K562 (cell line): Measurements from ENCODE around the gene FMC1. TPM values are rescaled to one million over a fixed set of nuclear protein-coding genes. Genes with fewer than 3 reads are reported as not detected.

Experiments used
- ATAC-seq: fragments of 200-7000 bp; cut with Tn5 transposase; 3 replicates; pipeline ENCODE4 v1.9.1; 2020; ENCODE audit warnings: moderate library complexity
- BruUV-seq: library from RNA; stranded (reverse); fragments of 400-500 nt; replicated peaks from 2 replicates; lab custom pipeline; 2021; lab: Mats Ljungman, UMichigan
- CTCF ChIA-PET: fragments of 300-600 bp; formaldehyde crosslinking; extraction: SDS; loops from one replicate; lab custom pipeline; 2021; ENCODE audit warnings: low intra/inter-chr PET ratio; lab: Yijun Ruan, JAX
- POLR2A ChIA-PET: fragments of 300-600, 350-650 bp; sonication (Branson Sonifier 250); formaldehyde crosslinking; extraction: SDS; loops from one replicate; lab custom pipeline; 2021; ENCODE audit warnings: antibody characterized with exemption, inconsistent platforms; lab: Yijun Ruan, JAX
- DNase-seq, 4 experiments: peaks; one replicate each; pipeline versions ENCODE4 v3.0.0 to v3.0.0-alpha.2; 2011 to 2018; ENCODE audit warnings: low spot score in 3 of 4, mixed read lengths in 3 of 4; ENCODE audit errors: extremely low read depth in 1 of 4
- FAIRE-seq: peaks from 2 replicates; lab custom pipeline; 2011; peaks lifted over from hg19 to GRCh38; lab: Jason Lieb, UNC
- H2AFZ ChIP-seq: 2 replicates; pipeline ENCODE4 v1.6.0; 2011; ENCODE audit warnings: low read depth, low read length, control low read depth, inconsistent platforms
- H3K27ac ChIP-seq: fragments of 200-600 bp; 3 replicates; pipeline ENCODE4 v1.8.0; 2011; ENCODE audit warnings: low read depth, mild to moderate bottlenecking, control low read depth, inconsistent platforms, low read length, moderate library complexity, mixed read lengths; ENCODE audit errors: extremely low read depth
- H3K27me3 ChIP-seq, 2 experiments: fragments of 300-600 bp in 1 of 2; 2 replicates in 1 of 2; 3 replicates in 1 of 2; pipeline versions ENCODE4 v1.6.0 to v1.8.0; 2011; ENCODE audit warnings: inconsistent platforms in 2 of 2, low read length in 2 of 2, mild to moderate bottlenecking in 1 of 2, mixed read lengths in 1 of 2, moderate library complexity in 1 of 2; ENCODE audit not compliant: control insufficient read depth in 2 of 2, insufficient read depth in 2 of 2
- H3K36me3 ChIP-seq: fragments of 300-600 bp; 3 replicates; pipeline ENCODE4 v1.8.0; 2011; ENCODE audit warnings: mild to moderate bottlenecking, low read length, inconsistent platforms; ENCODE audit not compliant: control insufficient read depth, insufficient read depth
- H3K4me1 ChIP-seq, 2 experiments: fragments of 200-600 bp in 1 of 2; replicated peaks in 1 of 2; 2 replicates in 1 of 2; 3 replicates in 1 of 2; pipeline versions ENCODE4 v1.5.1 to v1.8.0; 2011; ENCODE audit warnings: inconsistent platforms in 2 of 2, low read length in 2 of 2, mild to moderate bottlenecking in 1 of 2, mixed read lengths in 1 of 2, moderate library complexity in 1 of 2; ENCODE audit not compliant: control insufficient read depth in 2 of 2, insufficient read depth in 2 of 2
- H3K4me2 ChIP-seq: 2 replicates; pipeline ENCODE4 v1.6.1; 2011; ENCODE audit warnings: low read length, control low read depth, inconsistent platforms, mixed read lengths; ENCODE audit not compliant: insufficient read depth
- H3K4me3 ChIP-seq: fragments of 200-600 bp; sonication (generic), shearing (Covaris generic); 2 replicates; pipeline ENCODE4 v1.5.1; 2016; ENCODE audit warnings: control low read depth, inconsistent platforms
- H3K79me2 ChIP-seq: fragments of 200-600 bp; 3 replicates; pipeline ENCODE4 v1.8.0; 2011; ENCODE audit warnings: low read length, inconsistent platforms; ENCODE audit not compliant: control insufficient read depth, insufficient read depth
- H3K9ac ChIP-seq, 2 experiments: 2 replicates each; pipeline versions ENCODE4 v1.6.0 to v1.6.1; 2011; ENCODE audit warnings: low read depth in 2 of 2, low read length in 2 of 2, control low read depth in 1 of 2, inconsistent platforms in 1 of 2, mild to moderate bottlenecking in 1 of 2, mixed read lengths in 1 of 2; ENCODE audit not compliant: insufficient read depth in 1 of 2
- H3K9me1 ChIP-seq: one replicate; pipeline ENCODE4 v1.6.0; 2011; ENCODE audit warnings: inconsistent platforms, mild to moderate bottlenecking, low read length, moderate library complexity; ENCODE audit not compliant: control insufficient read depth, insufficient read depth
- H3K9me3 ChIP-seq: replicated peaks from 2 replicates; pipeline ENCODE4 v1.5.1; 2011; ENCODE audit warnings: low read depth, low read length, inconsistent platforms; ENCODE audit not compliant: control insufficient read depth, insufficient read depth
- H4K20me1 ChIP-seq: replicated peaks from 2 replicates; pipeline ENCODE4 v1.6.1; 2011; ENCODE audit warnings: low read length, inconsistent platforms, mixed read lengths; ENCODE audit not compliant: control insufficient read depth, insufficient read depth
- CBX3 ChIP-seq, 2 experiments: IDR thresholded peaks; 1 replicate in 1 of 2; 2 replicates in 1 of 2; pipeline ENCODE4 v1.6.1; 2012; ENCODE audit warnings: inconsistent platforms in 2 of 2, low read length in 2 of 2, borderline replicate concordance in 1 of 2, control low read depth in 1 of 2
- GATA2 ChIP-seq: sonication (generic); formaldehyde crosslinking; IDR thresholded peaks from 2 replicates; pipeline ENCODE4 v1.4.0; 2020; ENCODE audit warnings: mild to moderate bottlenecking, missing genetic modification reagents
- HOXB6 ChIP-seq: fragments of 250-450 bp; sonication (Bioruptor Pico); IDR thresholded peaks from 2 replicates; pipeline ENCODE4 v1.5.1; 2022; ENCODE audit warnings: mild to moderate bottlenecking, borderline replicate concordance
- KHSRP ChIP-seq: fragments of 450-650 bp; IDR thresholded peaks from 2 replicates; pipeline ENCODE4 v1.6.1; 2017
- MLX ChIP-seq, 2 experiments: fragments of 450-650 bp in 1 of 2; sonication (generic) in 1 of 2; formaldehyde crosslinking; conservative IDR thresholded peaks; 2 replicates each; pipeline versions ENCODE4 v1.4.0 to v1.8.1; 2020 to 2022; ENCODE audit warnings: mild to moderate bottlenecking in 1 of 2, missing genetic modification reagents in 1 of 2
- SIRT6 ChIP-seq: IDR thresholded peaks from one replicate; pipeline ENCODE4 v1.6.1; 2012; ENCODE audit warnings: low read depth, mild to moderate bottlenecking, control low read depth, inconsistent platforms, low read length, moderate library complexity
- STAG1 ChIP-seq: sonication (generic); formaldehyde crosslinking; IDR thresholded peaks from 2 replicates; pipeline ENCODE4 v1.5.0; 2020; ENCODE audit warnings: missing genetic modification reagents, borderline replicate concordance
- TCF7 ChIP-seq: sonication (generic); IDR thresholded peaks from 2 replicates; pipeline ENCODE4 v1.6.1; 2016; ENCODE audit warnings: antibody characterized with exemption, borderline replicate concordance
- ZNF668 ChIP-seq: fragments of 250-450 bp; sonication (Bioruptor Pico); IDR thresholded peaks from 2 replicates; pipeline ENCODE4 v1.8.0; 2022; ENCODE audit warnings: mild to moderate bottlenecking, inconsistent platforms
- WGBS: fragments of 100-300 bp; shearing (Covaris generic); methylation state at CpG from one replicate; pipeline ENCODE4 v1.1.6; 2016; ENCODE audit warnings: low coverage, mixed read lengths; ENCODE audit not compliant: insufficient coverage; ENCODE audit errors: missing lambda C conversion rate; 5-methylcytosine and 5-hydroxymethylcytosine counted together
- in situ Hi-C: fragments of 300-500 bp; cut with MboI; formaldehyde crosslinking; loops from 4 replicates; pipeline ENCODE4 v1.15.0; 2018; ENCODE audit warnings: inconsistent platforms, mixed read lengths
- intact Hi-C: fragments of 100-400 bp; cut with micrococcal nuclease; formaldehyde crosslinking; loops from 2 replicates; pipeline ENCODE4 v1.14.2; 2022
- polyA plus RNA-seq, 8 experiments: library from polyadenylated mRNA; depleted of rRNA in 4 of 8; stranded (reverse) in 5 of 8; unstranded in 3 of 8; fragments of >200 nt; fragmentation: Nextera tagmentation in 2 of 8; fragmentation: Illumina TruSeq in 1 of 8; extraction: Ambion mirVana in 2 of 8; extraction: Trizol in 1 of 8; gene quantifications; 2 replicates each; pipeline versions ENCODE4 v1.2.1 to v1.2.3, GENCODE V29; 2011 to 2014; ENCODE audit warnings: inconsistent platforms in 1 of 8, missing spikeins in 1 of 8
- total RNA-seq, 7 experiments: library from RNA; depleted of rRNA in 6 of 7; stranded (reverse); fragments of >200 nt in 6 of 7; fragmentation: Illumina TruSeq in 2 of 7; extraction: Trizol in 2 of 7; gene quantifications; 2 replicates each; pipeline versions ENCODE4 v1.2.1 to v1.2.3, GENCODE V29; 2011 to 2021; ENCODE audit warnings: low replicate concordance in 1 of 7

Gene FMC1
- total and polyA plus RNA-seq, 9 of the 15 experiments (the other 6 are each of a cell fraction or from before 2014, with no cell fraction given) = 14.0 to 116 (median 29.0) TPM

GRCh38 chr7:139339025-139339424 is 2.1 kb upstream of the FMC1 start:
- TF ChIP-seq TCF7 (no peak), ZNF668 (CRISPR knock-in tag) (peak; percentile 30; the same call in 1 of the 2 replicates), GATA2 (CRISPR knock-in tag) (0 out of 2 replicates have a peak, but pooled peaks have one; percentile 25), STAG1 (CRISPR knock-in tag) (no peak), SIRT6 (no peak), KHSRP (no peak), HOXB6 (CRISPR knock-in tag) (0 out of 2 replicates have a peak, but pooled peaks have one; percentile 32), MLX (CRISPR knock-in tag; conservative IDR thresholded peaks at IDR 0.05) (no peak; a peak in 1 of 4 replicates), CBX3 (IDR thresholded peaks at IDR 0.05; ENCODE audit: borderline replicate concordance in 1 of 2, low read length in 2 of 2) (peak in 1 of 2 experiments; percentile 8; a peak in 1 of 3 replicates)
- H3K27ac ChIP-seq = peak overlapping the region; percentile 99; the same call in 2 of the 3 replicates
- H3K36me3 ChIP-seq = peaks cover 6% of the 10 kb centered on the region; the same call in 1 of the 3 replicates
- H3K9ac ChIP-seq = no peak overlapping the region
- ATAC-seq = no peak
- in situ Hi-C loops = no loop called here
- no peaks in the 10 kb centered on the region for H3K9me1 ChIP-seq
- no TSS peak for BruUV-seq
- H4K20me1 ChIP-seq = no peaks in the 10 kb centered on the region
- FAIRE-seq = no peak
- H3K4me1 ChIP-seq = peaks cover 4 to 9% of the 10 kb centered on the region in 2 experiments; a peak in 3 of 5 replicates
- intact Hi-C loops = no loop called here
- 91% methylated on average over 2 of the region's 2 CpGs for WGBS
- peaks cover 26% of the 10 kb centered on the region for H3K79me2 ChIP-seq
- no peak overlapping the region for H3K4me3 ChIP-seq
- peaks cover 12% of the 10 kb centered on the region for H3K9me3 ChIP-seq
- no peaks in the 10 kb centered on the region for H3K27me3 ChIP-seq
- no peak overlapping the region for H2AFZ ChIP-seq
- ChIA-PET POLR2A (interaction anchor here (0.7 to 1.7 kb wide), 5 partner anchors 9 to 206 kb away, joined by 3 to 23 read pairs (median 5); partner anchors contain the start of gene LUC7L2), CTCF (no interaction called here)
- no peak for DNase-seq
- peak overlapping the region; percentile 96; the same call in 1 of the 2 replicates for H3K4me2 ChIP-seq
